Effector memory CD8-positive, alpha-beta T cell (primary cell): ENCODE data around the gene C1QTNF12.
A peak's percentile ranks its signal among the peaks of the same experiment; 100 is the strongest.

Experiments used
- ATAC-seq: fragments of 150-1000 bp; cut with Tn5 transposase; replicated peaks from 2 replicates; pipeline ENCODE4 v1.10.0; 2021; ENCODE audit warnings: mild to moderate bottlenecking, moderate library complexity
- DNase-seq, 3 experiments: peaks; one replicate each; pipeline ENCODE4 v3.0.0; 2021
- H3K27ac Mint-ChIP-seq, 2 donors: one replicate each; pipeline ENCODE4 v1.8.0; 2022; ENCODE audit warnings: mild to moderate bottlenecking in 2 of 2, mixed read lengths in 2 of 2, moderate library complexity in 2 of 2
- H3K27me3 Mint-ChIP-seq, 2 donors: one replicate each; pipeline ENCODE4 v1.8.0; 2022; ENCODE audit warnings: mixed read lengths in 2 of 2
- H3K36me3 Mint-ChIP-seq: one replicate; pipeline ENCODE4 v1.8.0; 2022; ENCODE audit warnings: mild to moderate bottlenecking, moderate library complexity, mixed read lengths; ENCODE audit not compliant: insufficient read depth
- H3K4me1 Mint-ChIP-seq, 2 donors: one replicate each; pipeline ENCODE4 v1.8.0; 2022; ENCODE audit warnings: low read depth in 2 of 2, mixed read lengths in 2 of 2
- H3K4me3 Mint-ChIP-seq, 2 donors: one replicate each; pipeline ENCODE4 v1.8.0; 2022; ENCODE audit warnings: mild to moderate bottlenecking in 2 of 2, mixed read lengths in 2 of 2, moderate library complexity in 2 of 2
- H3K9me3 Mint-ChIP-seq, 2 donors: one replicate each; pipeline ENCODE4 v1.8.0; 2022; ENCODE audit warnings: mixed read lengths in 2 of 2

Gene C1QTNF12

DNA sequence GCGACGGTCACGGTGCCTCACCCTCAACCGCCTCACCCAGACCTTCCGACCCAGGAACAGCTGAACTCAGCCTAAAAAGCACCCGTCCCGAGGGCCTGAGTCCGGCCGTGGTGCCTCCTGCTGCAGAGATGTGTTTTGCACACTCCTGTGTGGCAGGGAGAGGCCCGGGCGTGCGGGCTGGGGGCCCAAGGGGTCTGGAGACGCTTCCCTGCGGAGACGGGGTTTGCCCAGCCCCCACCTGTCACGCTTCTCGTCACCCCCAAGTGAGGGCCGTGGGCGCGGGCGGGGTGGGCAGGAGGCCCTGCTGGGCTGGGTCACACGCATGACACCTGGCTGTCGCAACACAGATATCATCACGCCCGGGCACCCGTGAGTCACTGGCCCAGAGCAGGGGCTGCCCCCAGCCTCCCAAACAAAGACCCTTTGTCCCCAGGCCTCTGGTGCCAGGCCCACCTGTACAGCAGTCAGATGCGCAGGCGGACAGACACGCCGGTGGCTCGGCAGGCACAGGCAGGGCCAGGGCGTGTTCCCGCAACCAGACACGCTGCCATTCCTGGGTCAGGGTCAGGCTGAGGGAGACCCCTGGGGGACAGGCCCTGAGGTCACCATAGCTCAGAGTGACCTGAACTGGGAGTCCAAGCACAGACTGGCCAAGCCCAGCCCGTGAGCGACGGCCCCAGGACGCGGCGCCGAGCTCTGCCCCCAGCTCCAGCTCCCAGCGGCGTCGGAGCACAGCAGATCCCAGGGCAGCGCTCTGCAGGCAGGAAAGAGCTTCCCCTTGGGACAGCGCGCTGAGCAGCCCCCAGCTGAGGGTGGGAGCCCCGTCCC, 8.4 kb downstream of the C1QTNF12 start:
- Mint-ChIP-seq H3K4me3 (no peak overlapping the region), H3K9me3 (no peaks in the 10 kb centered on the region), H3K27me3 (no peaks in the 10 kb centered on the region), H3K4me1 (peaks cover 11% of the 10 kb centered on the region in 2 donors), H3K36me3 (peaks cover 3% of the 10 kb centered on the region), H3K27ac (no peak overlapping the region)
- ATAC-seq (no peak), DNase-seq (no peak)

DNA sequence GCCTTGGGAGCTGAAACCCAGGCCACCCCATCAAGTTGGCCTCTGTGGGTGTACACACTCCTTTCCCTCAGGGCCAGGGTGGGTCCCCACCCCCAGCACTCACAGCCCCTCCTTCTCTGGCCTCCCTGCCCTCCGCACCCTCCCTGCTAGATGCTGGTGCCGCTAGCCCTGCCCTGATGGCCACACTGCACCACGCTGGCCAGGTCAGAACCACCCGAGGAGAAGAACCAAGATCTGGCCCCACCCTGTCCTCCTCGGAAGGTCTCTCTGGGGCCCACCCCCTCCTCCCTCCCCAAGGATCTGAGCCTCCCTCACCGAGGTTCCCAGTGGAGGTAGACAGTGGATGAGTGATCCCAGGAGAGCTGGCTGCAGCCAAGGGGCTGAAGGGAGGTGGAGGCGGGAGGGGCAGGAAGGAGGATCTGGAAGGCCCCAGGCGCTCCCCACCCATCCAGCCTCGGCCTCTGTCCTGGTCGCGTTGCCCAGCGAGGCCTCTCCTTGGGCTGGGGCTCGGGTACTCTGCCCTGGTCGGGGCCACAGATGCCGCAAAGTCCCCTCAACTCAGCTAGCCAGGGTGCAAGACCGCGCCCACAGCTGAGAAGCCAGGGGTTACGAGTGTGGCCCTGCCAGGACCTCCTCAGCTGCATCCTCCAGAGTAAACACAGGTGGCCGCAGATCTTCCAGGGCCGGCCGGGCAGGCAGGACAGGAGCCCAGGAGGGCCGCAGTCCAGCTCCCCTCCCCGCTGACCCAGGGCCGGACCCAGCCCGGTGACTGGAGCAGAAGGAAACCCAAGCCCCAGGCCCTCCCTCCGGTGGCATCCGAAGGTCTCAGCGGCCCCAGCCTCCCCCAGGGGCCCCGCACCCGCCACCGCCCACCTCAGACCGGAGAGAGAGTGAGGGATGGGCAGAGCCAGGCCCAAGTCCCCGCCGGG, 9.3 kb downstream of the C1QTNF12 start:
- Mint-ChIP-seq H3K36me3 (peaks cover 6% of the 10 kb centered on the region), H3K27ac (no peak overlapping the region), H3K27me3 (no peaks in the 10 kb centered on the region), H3K4me1 (peaks cover 11% of the 10 kb centered on the region in 2 donors), H3K4me3 (no peak overlapping the region), H3K9me3 (no peaks in the 10 kb centered on the region)
- ATAC-seq (no peak), DNase-seq (no peak)

GRCh38 chr1:1236176-1236763, 10.3 kb downstream of the C1QTNF12 start:
- peaks cover 11% of the 10 kb centered on the region in 2 donors for H3K4me1 Mint-ChIP-seq
- no peaks in the 10 kb centered on the region for H3K27me3 Mint-ChIP-seq
- no peak for DNase-seq
- no peak overlapping the region for H3K27ac Mint-ChIP-seq
- no peaks in the 10 kb centered on the region for H3K9me3 Mint-ChIP-seq
- H3K36me3 Mint-ChIP-seq = peaks cover 12% of the 10 kb centered on the region
- no peak overlapping the region for H3K4me3 Mint-ChIP-seq
- no peak for ATAC-seq

DNA sequence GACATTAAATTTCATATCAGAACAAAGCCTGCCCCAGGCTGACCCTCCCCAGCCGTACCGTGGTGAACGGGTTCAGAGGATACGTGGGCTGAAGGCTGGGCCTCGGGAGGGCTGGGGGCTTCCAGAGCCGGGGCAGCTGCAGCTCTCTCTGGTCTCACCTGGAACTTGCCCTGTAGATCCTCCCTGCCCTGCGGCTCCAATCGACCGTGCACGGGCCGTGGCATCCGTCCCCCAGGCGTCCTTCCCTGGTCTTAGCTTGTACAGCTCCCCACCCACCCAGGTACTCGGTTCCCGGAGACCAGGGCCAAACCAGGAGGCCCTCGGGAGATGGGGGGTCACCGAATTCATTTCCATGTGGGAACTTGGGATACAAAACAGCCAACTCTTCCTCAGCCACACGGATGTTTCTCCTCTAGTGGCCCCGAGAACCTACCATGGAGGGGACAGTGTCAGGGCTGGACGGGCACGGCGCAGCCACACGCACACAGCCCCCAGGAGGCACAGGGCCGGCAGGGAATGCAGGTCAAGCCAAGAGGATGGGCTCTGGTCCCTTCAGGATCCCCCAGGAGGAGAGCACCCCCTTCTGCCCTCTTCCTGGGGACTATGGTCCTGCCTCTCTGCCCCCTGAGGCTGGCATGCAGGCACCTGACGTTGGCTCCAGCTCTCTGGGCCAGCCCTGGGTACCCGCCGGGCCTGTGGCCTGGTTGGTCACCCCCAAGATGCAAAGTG, 11.3 kb downstream of the C1QTNF12 start:
- Mint-ChIP-seq H3K9me3 (no peaks in the 10 kb centered on the region), H3K27ac (no peak overlapping the region), H3K4me3 (peak overlapping the region in 1 of 2 donors; percentile 4), H3K36me3 (peaks cover 18% of the 10 kb centered on the region), H3K4me1 (peaks cover 20 to 21% of the 10 kb centered on the region in 2 donors), H3K27me3 (no peaks in the 10 kb centered on the region)
- DNase-seq = no peak
- no peak for ATAC-seq

DNA sequence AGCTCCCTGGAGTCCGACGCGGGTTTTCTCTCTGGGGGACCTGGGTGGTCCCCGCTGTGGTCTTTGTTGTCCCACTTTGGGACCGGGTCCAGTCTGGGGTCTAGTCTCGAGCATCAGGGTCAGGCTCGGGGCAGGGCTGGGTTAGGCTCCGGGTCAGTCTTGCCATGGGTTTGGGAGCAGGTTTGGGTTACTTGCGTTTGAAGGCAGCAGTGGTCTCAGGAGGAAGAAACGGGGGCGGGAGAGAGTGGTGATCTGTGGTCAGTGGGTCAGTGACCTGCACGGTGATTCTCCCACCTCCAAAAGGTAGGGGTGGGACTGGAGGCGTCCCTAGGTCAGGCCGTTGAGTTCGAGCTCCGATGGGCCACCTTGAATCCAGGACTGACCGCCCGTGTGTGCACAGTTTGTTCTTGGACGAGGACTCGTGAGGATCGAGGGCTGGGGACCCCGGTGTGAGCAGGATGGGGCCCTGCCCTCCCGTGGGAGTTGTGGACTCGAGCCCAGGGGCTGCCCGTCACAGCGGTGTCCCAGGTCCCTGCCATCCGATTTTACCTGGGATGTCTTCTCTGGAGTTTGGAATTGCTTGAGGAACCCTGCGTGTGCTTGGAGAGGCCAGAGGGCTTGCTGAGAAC, 12.2 kb downstream of the C1QTNF12 start:
- DNase-seq (no peak), ATAC-seq (no peak)
- Mint-ChIP-seq H3K27ac (no peak overlapping the region), H3K4me3 (peak overlapping the region; percentile 73 to 79), H3K36me3 (peaks cover 18% of the 10 kb centered on the region), H3K27me3 (no peaks in the 10 kb centered on the region), H3K4me1 (peaks cover 28 to 29% of the 10 kb centered on the region in 2 donors), H3K9me3 (no peaks in the 10 kb centered on the region)

DNA sequence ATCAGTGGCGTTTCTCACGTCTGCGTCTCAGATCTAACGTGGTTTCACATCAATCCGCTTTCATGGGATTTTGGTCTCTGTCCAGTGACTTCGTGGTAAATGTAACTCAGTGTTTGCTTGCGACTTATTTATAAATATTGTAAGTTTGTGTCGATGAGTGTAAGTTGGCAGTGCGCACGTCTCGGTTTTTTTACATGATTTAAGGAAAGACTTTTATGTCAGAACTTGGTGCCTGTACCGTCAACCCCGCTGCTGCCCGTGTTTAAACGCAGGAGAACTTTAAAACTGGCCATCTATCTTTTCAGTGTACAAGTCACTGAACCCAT, 13.0 kb downstream of the C1QTNF12 start:
- Mint-ChIP-seq H3K4me1 (peaks cover 29% of the 10 kb centered on the region in 2 donors), H3K36me3 (peaks cover 20% of the 10 kb centered on the region), H3K27ac (peak overlapping the region in 1 of 2 donors; percentile 83), H3K9me3 (no peaks in the 10 kb centered on the region), H3K4me3 (peak overlapping the region; percentile 73 to 79), H3K27me3 (no peaks in the 10 kb centered on the region)
- ATAC-seq (no peak), DNase-seq (no peak)

GRCh38 chr1:1232796-1233566, 13.5 kb downstream of the C1QTNF12 start:
- peak overlapping the region; percentile 31 to 83 for H3K27ac Mint-ChIP-seq
- no peak for DNase-seq
- H3K36me3 Mint-ChIP-seq = peaks cover 25% of the 10 kb centered on the region
- peak overlapping the region; percentile 73 to 79 for H3K4me3 Mint-ChIP-seq
- no peaks in the 10 kb centered on the region for H3K9me3 Mint-ChIP-seq
- no peaks in the 10 kb centered on the region for H3K27me3 Mint-ChIP-seq
- H3K4me1 Mint-ChIP-seq = peaks cover 29% of the 10 kb centered on the region in 2 donors
- no peak for ATAC-seq

DNA sequence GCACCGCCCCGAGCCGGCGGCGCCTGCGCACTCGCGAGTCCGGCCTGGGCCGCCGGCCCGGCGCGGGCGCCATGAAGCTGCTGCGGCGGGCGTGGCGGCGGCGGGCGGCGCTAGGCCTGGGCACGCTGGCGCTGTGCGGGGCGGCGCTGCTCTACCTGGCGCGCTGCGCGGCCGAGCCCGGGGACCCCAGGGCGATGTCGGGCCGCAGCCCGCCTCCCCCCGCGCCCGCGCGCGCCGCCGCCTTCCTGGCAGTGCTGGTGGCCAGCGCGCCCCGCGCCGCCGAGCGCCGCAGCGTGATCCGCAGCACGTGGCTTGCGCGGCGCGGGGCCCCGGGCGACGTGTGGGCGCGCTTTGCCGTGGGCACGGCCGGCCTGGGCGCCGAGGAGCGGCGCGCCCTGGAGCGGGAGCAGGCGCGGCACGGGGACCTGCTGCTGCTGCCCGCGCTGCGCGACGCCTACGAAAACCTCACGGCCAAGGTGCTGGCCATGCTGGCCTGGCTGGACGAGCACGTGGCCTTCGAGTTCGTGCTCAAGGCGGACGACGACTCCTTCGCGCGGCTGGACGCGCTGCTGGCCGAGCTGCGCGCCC, 14.2 kb downstream of the C1QTNF12 start, which contains the start of gene B3GALT6:
TSS of gene B3GALT6 (plus strand) at position 30 of the 588 bp plus-strand sequence. CDS start at position 72, 42 bp downstream.
- ATAC-seq (no peak), DNase-seq (no peak)
- Mint-ChIP-seq H3K27me3 (no peaks in the 10 kb centered on the region), H3K4me3 (peak within 1 kb of the TSS; percentile 84 to 89), H3K36me3 (peaks cover 25% of the 10 kb centered on the region), H3K4me1 (peaks cover 29% of the 10 kb centered on the region in 2 donors), H3K27ac (peak within 1 kb of the TSS; percentile 80 to 91), H3K9me3 (no peaks in the 10 kb centered on the region)

DNA sequence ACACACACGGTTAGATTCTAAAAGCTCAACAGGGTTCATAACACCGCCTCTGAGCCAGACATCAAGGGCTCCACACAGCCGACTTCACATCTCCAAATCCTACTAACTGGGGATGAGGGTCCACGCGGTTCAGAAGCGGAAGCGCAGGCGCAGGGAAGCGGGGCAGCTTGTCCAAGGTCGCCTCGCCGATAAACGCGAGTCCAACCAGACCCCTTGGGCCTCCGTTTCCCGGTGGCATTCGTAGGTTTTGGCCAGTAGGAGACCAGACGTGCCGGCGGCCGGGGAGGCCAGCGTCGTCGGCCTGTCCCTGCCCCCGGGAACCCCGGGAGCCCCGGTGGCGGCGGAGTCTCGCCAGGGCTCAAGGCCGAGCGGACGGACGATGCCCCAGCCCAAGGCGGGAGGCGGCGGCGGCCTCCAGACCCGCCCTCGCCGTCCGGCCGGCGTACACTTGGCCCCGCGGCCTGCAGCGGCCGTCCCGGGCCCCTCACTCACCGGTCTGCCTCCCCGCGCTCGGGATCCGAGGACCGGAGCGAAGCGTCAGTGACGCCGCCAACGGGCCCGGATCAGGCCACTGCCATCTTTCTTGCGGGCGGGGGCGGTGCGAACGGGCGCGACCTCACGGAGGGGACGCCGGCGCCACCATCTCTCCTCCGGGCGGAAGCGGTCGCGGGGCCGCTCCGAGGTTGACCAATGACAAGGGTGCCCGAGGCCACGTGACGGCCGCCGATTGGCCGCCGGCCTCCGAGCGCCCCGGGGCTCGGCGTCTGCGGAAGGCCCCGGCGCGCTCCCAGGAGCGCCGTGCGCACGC, 14.9 kb downstream of the C1QTNF12 start, which contains the start of gene SDF4:
TSS of gene SDF4 (minus strand) at position 602 of the 808 bp plus-strand sequence. CDS start 3,229 bp downstream, outside the sequence.
- H3K9me3 Mint-ChIP-seq = no peaks in the 10 kb centered on the region
- DNase-seq = peak; percentile 94 to 96 (median 95)
- peaks cover 29% of the 10 kb centered on the region in 2 donors for H3K4me1 Mint-ChIP-seq
- H3K27me3 Mint-ChIP-seq = no peaks in the 10 kb centered on the region
- peak within 1 kb of the TSS; percentile 80 to 91 for H3K27ac Mint-ChIP-seq
- peaks cover 25% of the 10 kb centered on the region for H3K36me3 Mint-ChIP-seq
- ATAC-seq = peak; percentile 95
- peak within 1 kb of the TSS; percentile 84 to 89 for H3K4me3 Mint-ChIP-seq

GRCh38 chr1:1230656-1231399, 15.7 kb downstream of the C1QTNF12 start:
- H3K27ac Mint-ChIP-seq = peak overlapping the region; percentile 80 to 91
- peaks cover 27% of the 10 kb centered on the region for H3K36me3 Mint-ChIP-seq
- DNase-seq (no peak), ATAC-seq (no peak)
- peaks cover 31 to 32% of the 10 kb centered on the region in 2 donors for H3K4me1 Mint-ChIP-seq
- no peaks in the 10 kb centered on the region for H3K27me3 Mint-ChIP-seq
- no peaks in the 10 kb centered on the region for H3K9me3 Mint-ChIP-seq
- peak overlapping the region; percentile 84 to 89 for H3K4me3 Mint-ChIP-seq
